ENCODE results near the gene CPTP.

CPTP gene

DNA sequence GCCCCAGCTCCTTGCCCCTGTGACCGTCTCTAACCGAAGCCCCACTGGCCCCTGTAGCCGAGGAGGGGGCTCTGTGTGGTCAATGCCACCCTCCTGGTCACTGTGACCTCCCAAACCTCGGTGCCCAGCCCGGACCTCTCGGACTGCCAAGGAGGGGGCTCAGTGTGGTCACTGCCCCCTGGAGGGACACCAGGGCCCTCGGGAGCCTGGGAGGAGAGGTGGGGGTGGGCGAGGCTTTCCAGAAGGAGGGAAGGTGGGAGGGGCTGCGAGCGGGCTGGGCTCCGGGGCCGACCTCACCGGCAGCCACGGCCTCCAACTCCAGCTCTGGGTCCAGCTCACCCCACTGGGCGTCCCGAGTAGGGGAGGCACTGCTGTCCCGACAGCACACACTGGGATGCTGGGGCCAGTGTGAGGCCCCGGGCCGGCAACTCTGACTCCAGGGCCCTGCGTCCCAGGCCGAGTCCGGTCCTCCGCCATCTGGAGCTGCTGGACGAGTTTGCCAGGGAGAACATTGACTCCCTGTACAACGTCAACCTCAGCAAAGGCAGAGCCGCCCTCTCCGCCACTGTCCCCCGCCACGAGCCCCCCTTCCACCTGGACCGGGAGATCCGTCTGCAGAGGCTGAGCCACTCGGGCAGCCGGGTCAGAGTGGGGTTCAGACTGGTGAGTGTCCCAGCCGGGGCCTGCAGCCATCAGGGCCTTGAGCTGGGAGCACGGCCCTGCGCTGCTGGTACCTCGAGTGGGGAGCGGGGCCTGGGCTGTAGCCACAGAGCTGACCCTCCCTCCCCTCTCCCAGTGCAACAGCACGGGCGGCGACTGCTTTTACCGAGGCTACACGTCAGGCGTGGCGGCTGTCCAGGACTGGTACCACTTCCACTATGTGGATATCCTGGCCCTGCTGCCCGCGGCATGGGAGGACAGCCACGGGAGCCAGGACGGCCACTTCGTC, 38.0 kb upstream of the CPTP start:
- H3K4me3 ChIP-seq (ENCODE audit: low read depth, low read length), result no peak overlapping the region
- no peak for DNase-seq (ENCODE audit: low read depth)
- no peak for TF ChIP-seq CTCF (conservative IDR thresholded peaks at IDR 0.05; ENCODE audit: low read depth, low read length)

DNA sequence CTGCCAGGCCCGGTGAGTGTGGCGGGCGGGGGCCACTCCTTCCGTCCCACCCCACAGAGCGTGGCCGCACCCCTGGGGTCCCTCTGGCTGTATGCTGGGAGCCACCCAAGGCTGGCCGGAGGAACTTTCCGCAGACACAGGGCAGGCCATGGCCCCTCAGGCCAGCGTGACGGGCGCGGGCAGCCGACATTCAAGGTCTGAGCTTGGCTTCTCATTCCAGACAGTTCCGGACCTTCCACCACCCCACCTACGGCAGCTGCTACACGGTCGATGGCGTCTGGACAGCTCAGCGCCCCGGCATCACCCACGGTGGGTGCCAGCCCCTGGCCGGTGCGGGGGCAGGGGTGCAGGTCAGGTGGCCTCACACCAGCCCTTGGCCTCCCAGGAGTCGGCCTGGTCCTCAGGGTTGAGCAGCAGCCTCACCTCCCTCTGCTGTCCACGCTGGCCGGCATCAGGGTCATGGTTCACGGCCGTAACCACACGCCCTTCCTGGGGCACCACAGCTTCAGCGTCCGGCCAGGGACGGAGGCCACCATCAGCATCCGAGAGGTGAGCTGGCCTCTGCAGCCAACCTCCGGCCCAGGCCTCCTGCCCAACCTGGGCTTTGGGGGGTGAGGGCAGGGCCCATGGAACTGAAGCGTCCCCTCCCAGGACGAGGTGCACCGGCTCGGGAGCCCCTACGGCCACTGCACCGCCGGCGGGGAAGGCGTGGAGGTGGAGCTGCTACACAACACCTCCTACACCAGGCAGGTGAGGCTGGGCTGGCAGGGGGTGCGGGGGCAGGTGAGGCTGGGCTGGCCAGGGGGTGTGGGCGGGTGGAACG, 37.1 kb upstream of the CPTP start:
- TF ChIP-seq CTCF (conservative IDR thresholded peaks at IDR 0.05; ENCODE audit: low read depth, low read length), result no peak
- H3K4me3 ChIP-seq (ENCODE audit: low read depth, low read length), result no peak overlapping the region

GRCh38 chr1:1290238-1290731, 34.3 kb upstream of the CPTP start:
- no peak overlapping the region for H3K4me3 ChIP-seq (ENCODE audit: low read depth, low read length)
- TF ChIP-seq CTCF (conservative IDR thresholded peaks at IDR 0.05; ENCODE audit: low read depth, low read length), result peak; percentile 79
- peak; percentile 67 for DNase-seq (ENCODE audit: low read depth)

More for the DNA sequence above, 37.1 kb upstream of the CPTP start:
- no peak for DNase-seq (ENCODE audit: low read depth)

DNA sequence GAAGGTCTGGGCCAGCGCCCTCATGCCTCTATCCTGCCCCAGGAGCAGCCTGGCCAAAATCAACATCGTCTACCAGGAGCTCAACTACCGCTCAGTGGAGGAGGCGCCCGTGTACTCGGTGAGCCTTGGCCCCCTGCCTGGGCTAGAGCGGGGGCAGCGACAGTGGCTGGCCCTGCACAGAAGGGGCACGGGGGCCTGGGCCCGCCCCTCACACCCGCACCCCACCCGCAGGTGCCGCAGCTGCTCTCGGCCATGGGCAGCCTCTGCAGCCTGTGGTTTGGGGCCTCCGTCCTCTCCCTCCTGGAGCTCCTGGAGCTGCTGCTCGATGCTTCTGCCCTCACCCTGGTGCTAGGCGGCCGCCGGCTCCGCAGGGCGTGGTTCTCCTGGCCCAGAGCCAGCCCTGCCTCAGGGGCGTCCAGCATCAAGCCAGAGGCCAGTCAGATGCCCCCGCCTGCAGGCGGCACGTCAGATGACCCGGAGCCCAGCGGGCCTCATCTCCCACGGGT, 33.5 kb upstream of the CPTP start:
- DNase-seq (ENCODE audit: low read depth), result no peak
- no peak for TF ChIP-seq CTCF (conservative IDR thresholded peaks at IDR 0.05; ENCODE audit: low read depth, low read length)
- H3K4me3 ChIP-seq (ENCODE audit: low read depth, low read length), result no peak overlapping the region

DNA sequence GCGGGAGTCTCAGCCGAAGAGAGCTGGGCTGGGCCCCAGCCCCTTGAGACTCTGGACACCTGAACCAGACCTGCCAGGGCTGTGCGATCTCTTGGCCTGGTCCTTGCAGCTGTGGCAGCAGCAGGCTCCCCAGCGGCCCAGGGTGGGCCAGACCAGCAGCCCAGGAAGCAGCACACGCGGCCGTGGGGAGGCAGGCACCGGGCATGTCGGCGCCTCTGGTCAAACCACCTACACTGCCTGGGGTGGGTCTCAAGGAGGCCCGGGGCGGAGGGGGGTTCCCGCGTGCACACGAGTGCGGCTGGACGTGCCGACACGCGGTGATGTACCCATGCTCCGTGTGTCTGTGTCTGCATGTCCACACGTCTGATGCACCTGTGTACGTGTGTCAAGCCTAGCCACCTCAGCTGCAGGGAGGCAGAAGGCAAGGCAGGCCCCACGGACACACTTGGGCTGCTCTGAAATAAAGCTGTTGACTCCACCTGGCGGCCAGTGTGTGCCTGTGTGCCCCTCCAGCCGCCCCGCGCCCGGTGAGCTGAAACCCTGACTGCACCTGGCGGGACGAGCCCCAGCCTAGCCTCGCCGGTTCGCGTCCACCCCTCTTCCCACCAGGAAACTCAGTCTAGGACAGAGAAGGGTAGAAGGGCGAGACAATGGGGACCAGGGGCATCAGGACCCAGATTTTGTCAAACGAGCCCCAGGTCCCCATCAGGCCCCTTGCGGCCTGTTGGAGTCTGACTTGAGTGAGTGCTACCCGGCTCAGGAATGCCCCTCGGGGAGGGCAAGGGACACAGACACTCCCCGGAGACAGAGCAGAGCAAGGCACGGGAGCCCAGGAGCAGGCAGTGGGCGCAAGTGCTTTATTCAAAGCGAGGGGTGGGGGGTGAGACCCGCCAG, 32.8 kb upstream of the CPTP start:
- TF ChIP-seq CTCF (conservative IDR thresholded peaks at IDR 0.05; ENCODE audit: low read depth, low read length), result peak; percentile 75
- no peak overlapping the region for H3K4me3 ChIP-seq (ENCODE audit: low read depth, low read length)
- peak; percentile 72 for DNase-seq (ENCODE audit: low read depth)

DNA sequence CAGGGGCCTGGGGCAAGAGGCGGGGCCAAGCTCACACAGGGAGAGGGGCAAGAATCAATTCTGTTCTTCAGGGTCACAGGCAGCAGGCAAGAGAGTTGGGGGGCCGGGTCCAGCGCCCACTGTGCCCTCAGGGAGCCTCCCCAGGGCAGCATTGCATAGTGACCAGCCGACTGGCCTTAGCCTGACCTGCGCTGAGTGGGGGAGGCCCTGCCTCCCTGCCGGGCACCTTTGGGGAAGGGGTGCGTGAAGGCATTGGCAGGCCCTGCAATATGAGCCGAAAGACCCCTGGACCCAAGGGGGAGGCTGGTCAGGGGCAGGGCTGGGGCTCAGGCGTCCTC, 32.2 kb upstream of the CPTP start:
- TF ChIP-seq CTCF (conservative IDR thresholded peaks at IDR 0.05; ENCODE audit: low read depth, low read length), result no peak
- DNase-seq (ENCODE audit: low read depth), result no peak
- no peak overlapping the region for H3K4me3 ChIP-seq (ENCODE audit: low read depth, low read length)

All from choroid plexus epithelial cell (primary cell).